HepG2 (cell line): ENCODE measurements around the gene AP3D1. TPM values are rescaled to one million over a fixed set of nuclear protein-coding genes. Genes with fewer than 3 reads are reported as not detected.
A peak's percentile ranks its signal among the peaks of the same experiment; 100 is the strongest.

ENCODE experiments used
- BCL6 ChIP-seq: IDR thresholded peaks from 2 replicates; pipeline ENCODE4 v1.6.1; 2016; ENCODE audit warnings: missing genetic modification reagents, missing compliant biosample characterization
- CEBPB ChIP-seq: IDR thresholded peaks from 2 replicates; pipeline ENCODE4 v1.6.1; 2011; ENCODE audit warnings: low read depth, low read length, improper control_type of control experiment, borderline replicate concordance
- HDAC2 ChIP-seq: sonication (generic); formaldehyde crosslinking; IDR thresholded peaks from 2 replicates; pipeline ENCODE4 v1.4.0; 2020; ENCODE audit warnings: missing genetic modification reagents
- HOXA9 ChIP-seq: sonication (generic); formaldehyde crosslinking; IDR thresholded peaks from 2 replicates; pipeline ENCODE4 v1.8.1; 2022; ENCODE audit warnings: missing genetic modification reagents, mild to moderate bottlenecking, moderate library complexity, borderline replicate concordance
- IRF2 ChIP-seq: IDR thresholded peaks from 2 replicates; pipeline ENCODE4 v1.6.1; 2018; ENCODE audit warnings: missing genetic modification reagents, missing compliant biosample characterization
- KLF16 ChIP-seq, 2 experiments: sonication (generic) in 1 of 2; formaldehyde crosslinking in 1 of 2; IDR thresholded peaks; 2 replicates each; pipeline versions ENCODE4 v1.6.1 to v1.8.0; 2016 to 2023; ENCODE audit warnings: missing genetic modification reagents in 2 of 2, missing compliant biosample characterization in 1 of 2
- MXI1 ChIP-seq: IDR thresholded peaks from 3 replicates; pipeline ENCODE4 v1.6.1; 2012; ENCODE audit warnings: low read depth, low read length, inconsistent platforms, borderline replicate concordance
- NFYB ChIP-seq: sonication (generic); formaldehyde crosslinking; IDR thresholded peaks from 2 replicates; pipeline ENCODE4 v1.4.0; 2020; ENCODE audit warnings: missing genetic modification reagents
- ONECUT2 ChIP-seq: sonication (generic); formaldehyde crosslinking; IDR thresholded peaks from 2 replicates; pipeline ENCODE4 v1.4.0; 2020; ENCODE audit warnings: missing genetic modification reagents
- PHF5A ChIP-seq: IDR thresholded peaks from one replicate; pipeline ENCODE4 v1.6.1; 2018; ENCODE audit warnings: low read depth, missing genetic modification reagents; ENCODE audit not compliant: unreplicated experiment
- RBAK ChIP-seq: sonication (generic); formaldehyde crosslinking; IDR thresholded peaks from 2 replicates; pipeline ENCODE4 v1.5.1; 2020; ENCODE audit warnings: mild to moderate bottlenecking, missing genetic modification reagents
- RXRB ChIP-seq: IDR thresholded peaks from 2 replicates; pipeline ENCODE4 v1.6.1; 2016; ENCODE audit warnings: borderline replicate concordance, missing genetic modification reagents, missing compliant biosample characterization
- SIX1 ChIP-seq: sonication (generic); formaldehyde crosslinking; IDR thresholded peaks from 2 replicates; pipeline ENCODE4 v1.4.0; 2020; ENCODE audit warnings: missing genetic modification reagents, borderline replicate concordance
- SNAPC2 ChIP-seq: sonication (generic); formaldehyde crosslinking; IDR thresholded peaks from 2 replicates; pipeline ENCODE4 v1.8.1; 2022; ENCODE audit warnings: mild to moderate bottlenecking, missing genetic modification reagents
- ZNF124 ChIP-seq: sonication (generic); formaldehyde crosslinking; IDR thresholded peaks from 2 replicates; pipeline ENCODE4 v1.4.0; 2020; ENCODE audit warnings: missing genetic modification reagents
- ZNF501 ChIP-seq: sonication (generic); formaldehyde crosslinking; IDR thresholded peaks from 2 replicates; pipeline ENCODE4 v1.5.1; 2020; ENCODE audit warnings: mild to moderate bottlenecking, moderate library complexity, missing genetic modification reagents
- ZNF563 ChIP-seq: sonication (generic); formaldehyde crosslinking; IDR thresholded peaks from 2 replicates; pipeline ENCODE4 v1.8.0; 2022; ENCODE audit warnings: mild to moderate bottlenecking, moderate library complexity, missing genetic modification reagents
- ZNF660 ChIP-seq: sonication (generic); formaldehyde crosslinking; IDR thresholded peaks from 2 replicates; pipeline ENCODE4 v1.5.1; 2020; ENCODE audit warnings: mild to moderate bottlenecking, low read depth, missing genetic modification reagents, borderline replicate concordance
- polyA plus RNA-seq, 8 experiments: library from polyadenylated mRNA; depleted of rRNA in 3 of 8; stranded (reverse) in 7 of 8; unstranded in 1 of 8; fragments of >200 nt; fragmentation: Illumina TruSeq in 4 of 8; extraction: Trizol in 4 of 8; gene quantifications; 2 replicates each; pipeline versions ENCODE4 v1.2.1 to v1.2.3, GENCODE V29; 2011 to 2016; ENCODE audit warnings: low read depth in 4 of 8, missing spikeins in 1 of 8, mixed read lengths in 1 of 8; ENCODE audit not compliant: insufficient read depth in 1 of 8
- total RNA-seq, 5 experiments: library from RNA; depleted of rRNA; stranded (reverse); fragments of >200 nt; fragmentation: Illumina TruSeq; extraction: Trizol; gene quantifications; 2 replicates each; pipeline ENCODE4 v1.2.3, GENCODE V29; 2016; ENCODE audit warnings: low read depth in 1 of 5
- TF ChIP-seq, protein P1 (sequence below): IDR thresholded peaks from 2 replicates; pipeline ENCODE4 v1.4.0; 2020; ENCODE audit warnings: mild to moderate bottlenecking, missing genetic modification reagents
- TF ChIP-seq, protein P2 (sequence below): sonication (generic); formaldehyde crosslinking; IDR thresholded peaks from 2 replicates; pipeline ENCODE4 v1.5.1; 2020; ENCODE audit warnings: mild to moderate bottlenecking, missing genetic modification reagents, moderate library complexity
- TF ChIP-seq, protein P3 (sequence below): sonication (generic); formaldehyde crosslinking; IDR thresholded peaks from 2 replicates; pipeline ENCODE4 v1.8.1; 2023; ENCODE audit warnings: mild to moderate bottlenecking, moderate library complexity, missing genetic modification reagents

AP3D1 gene
- total and polyA plus RNA-seq, 2 of the 13 experiments (the other 11 are each of a cell fraction or from before 2014, with no cell fraction given), result 68.0 to 82.6 TPM

DNA sequence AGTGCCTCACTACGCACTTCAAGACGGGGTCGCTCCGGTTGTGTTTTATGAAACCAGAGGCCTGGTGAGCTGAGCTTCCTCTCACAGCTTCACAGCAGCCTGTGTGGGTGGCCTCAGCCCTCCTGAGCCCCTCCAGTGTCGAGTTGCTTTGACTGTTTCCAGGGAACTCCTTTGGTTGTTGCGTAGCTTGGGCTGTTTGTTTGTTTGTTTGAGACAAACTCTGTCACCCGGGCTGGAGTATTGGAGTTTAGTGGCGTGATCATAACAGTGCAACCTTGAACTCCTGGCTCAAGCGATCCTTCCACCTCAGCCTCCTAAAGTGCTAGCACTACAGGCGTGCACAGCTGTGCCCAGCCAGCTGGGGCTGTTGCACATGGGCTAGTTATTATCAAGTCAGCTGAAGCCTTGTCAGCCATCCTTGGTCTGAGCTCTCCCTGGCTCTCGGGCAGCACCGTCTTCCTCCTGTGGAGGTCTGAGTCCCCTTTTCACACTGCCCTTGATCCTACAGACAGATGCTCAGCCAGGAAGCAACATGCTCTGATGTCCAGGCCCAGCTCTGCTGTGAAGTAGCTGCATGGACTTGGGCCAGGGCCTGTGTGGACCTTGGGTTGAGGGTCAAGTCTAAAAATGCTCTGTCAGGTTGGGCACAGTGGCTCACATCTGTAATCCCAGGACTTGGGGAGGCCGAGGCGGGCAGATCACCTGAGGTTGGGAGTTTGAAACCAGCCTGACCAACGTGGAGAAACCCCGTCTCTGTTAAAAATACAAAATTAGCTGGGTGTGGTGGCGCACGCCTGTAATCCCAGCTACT lies 22.6 kb upstream of the AP3D1 start (continued):
- TF ChIP-seq, protein P1, sequence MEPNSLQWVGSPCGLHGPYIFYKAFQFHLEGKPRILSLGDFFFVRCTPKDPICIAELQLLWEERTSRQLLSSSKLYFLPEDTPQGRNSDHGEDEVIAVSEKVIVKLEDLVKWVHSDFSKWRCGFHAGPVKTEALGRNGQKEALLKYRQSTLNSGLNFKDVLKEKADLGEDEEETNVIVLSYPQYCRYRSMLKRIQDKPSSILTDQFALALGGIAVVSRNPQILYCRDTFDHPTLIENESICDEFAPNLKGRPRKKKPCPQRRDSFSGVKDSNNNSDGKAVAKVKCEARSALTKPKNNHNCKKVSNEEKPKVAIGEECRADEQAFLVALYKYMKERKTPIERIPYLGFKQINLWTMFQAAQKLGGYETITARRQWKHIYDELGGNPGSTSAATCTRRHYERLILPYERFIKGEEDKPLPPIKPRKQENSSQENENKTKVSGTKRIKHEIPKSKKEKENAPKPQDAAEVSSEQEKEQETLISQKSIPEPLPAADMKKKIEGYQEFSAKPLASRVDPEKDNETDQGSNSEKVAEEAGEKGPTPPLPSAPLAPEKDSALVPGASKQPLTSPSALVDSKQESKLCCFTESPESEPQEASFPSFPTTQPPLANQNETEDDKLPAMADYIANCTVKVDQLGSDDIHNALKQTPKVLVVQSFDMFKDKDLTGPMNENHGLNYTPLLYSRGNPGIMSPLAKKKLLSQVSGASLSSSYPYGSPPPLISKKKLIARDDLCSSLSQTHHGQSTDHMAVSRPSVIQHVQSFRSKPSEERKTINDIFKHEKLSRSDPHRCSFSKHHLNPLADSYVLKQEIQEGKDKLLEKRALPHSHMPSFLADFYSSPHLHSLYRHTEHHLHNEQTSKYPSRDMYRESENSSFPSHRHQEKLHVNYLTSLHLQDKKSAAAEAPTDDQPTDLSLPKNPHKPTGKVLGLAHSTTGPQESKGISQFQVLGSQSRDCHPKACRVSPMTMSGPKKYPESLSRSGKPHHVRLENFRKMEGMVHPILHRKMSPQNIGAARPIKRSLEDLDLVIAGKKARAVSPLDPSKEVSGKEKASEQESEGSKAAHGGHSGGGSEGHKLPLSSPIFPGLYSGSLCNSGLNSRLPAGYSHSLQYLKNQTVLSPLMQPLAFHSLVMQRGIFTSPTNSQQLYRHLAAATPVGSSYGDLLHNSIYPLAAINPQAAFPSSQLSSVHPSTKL (CRISPR knock-in tag), result peak; percentile 43; the same call in 1 of the 2 replicates
- TF ChIP-seq BCL6 (CRISPR knock-in tag) (peak; percentile 32; the same call in 1 of the 2 replicates), NFYB (CRISPR knock-in tag) (0 out of 2 replicates have a peak, but pooled peaks have one; percentile 8), ONECUT2 (CRISPR knock-in tag) (no peak), HOXA9 (CRISPR knock-in tag) (no peak), ZNF563 (CRISPR knock-in tag) (peak; percentile 39; the same call in 1 of the 2 replicates), PHF5A (CRISPR knock-in tag) (peak; percentile 25), RXRB (peak; percentile 54; the same call in 1 of the 2 replicates), SIX1 (CRISPR knock-in tag) (no peak), HDAC2 (0 out of 2 replicates have a peak, but pooled peaks have one; percentile 13), KLF16 (CRISPR knock-in tag; IDR thresholded peaks at IDR 0.05) (no peak), RBAK (CRISPR knock-in tag) (no peak; the same call in 1 of the 2 replicates), MXI1 (peak; percentile 82; the same call in 1 of the 3 replicates), ZNF501 (CRISPR knock-in tag) (peak; percentile 46; the same call in 1 of the 2 replicates), CEBPB (no peak), IRF2 (CRISPR knock-in tag) (peak; percentile 31; the same call in 1 of the 2 replicates), SNAPC2 (CRISPR knock-in tag) (no peak), ZNF660 (CRISPR knock-in tag) (no peak), ZNF124 (peak; percentile 38; the same call in 1 of the 2 replicates)
- TF ChIP-seq, protein P2, sequence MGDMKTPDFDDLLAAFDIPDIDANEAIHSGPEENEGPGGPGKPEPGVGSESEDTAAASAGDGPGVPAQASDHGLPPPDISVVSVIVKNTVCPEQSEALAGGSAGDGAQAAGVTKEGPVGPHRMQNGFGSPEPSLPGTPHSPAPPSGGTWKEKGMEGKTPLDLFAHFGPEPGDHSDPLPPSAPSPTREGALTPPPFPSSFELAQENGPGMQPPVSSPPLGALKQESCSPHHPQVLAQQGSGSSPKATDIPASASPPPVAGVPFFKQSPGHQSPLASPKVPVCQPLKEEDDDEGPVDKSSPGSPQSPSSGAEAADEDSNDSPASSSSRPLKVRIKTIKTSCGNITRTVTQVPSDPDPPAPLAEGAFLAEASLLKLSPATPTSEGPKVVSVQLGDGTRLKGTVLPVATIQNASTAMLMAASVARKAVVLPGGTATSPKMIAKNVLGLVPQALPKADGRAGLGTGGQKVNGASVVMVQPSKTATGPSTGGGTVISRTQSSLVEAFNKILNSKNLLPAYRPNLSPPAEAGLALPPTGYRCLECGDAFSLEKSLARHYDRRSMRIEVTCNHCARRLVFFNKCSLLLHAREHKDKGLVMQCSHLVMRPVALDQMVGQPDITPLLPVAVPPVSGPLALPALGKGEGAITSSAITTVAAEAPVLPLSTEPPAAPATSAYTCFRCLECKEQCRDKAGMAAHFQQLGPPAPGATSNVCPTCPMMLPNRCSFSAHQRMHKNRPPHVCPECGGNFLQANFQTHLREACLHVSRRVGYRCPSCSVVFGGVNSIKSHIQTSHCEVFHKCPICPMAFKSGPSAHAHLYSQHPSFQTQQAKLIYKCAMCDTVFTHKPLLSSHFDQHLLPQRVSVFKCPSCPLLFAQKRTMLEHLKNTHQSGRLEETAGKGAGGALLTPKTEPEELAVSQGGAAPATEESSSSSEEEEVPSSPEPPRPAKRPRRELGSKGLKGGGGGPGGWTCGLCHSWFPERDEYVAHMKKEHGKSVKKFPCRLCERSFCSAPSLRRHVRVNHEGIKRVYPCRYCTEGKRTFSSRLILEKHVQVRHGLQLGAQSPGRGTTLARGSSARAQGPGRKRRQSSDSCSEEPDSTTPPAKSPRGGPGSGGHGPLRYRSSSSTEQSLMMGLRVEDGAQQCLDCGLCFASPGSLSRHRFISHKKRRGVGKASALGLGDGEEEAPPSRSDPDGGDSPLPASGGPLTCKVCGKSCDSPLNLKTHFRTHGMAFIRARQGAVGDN (CRISPR knock-in tag), result peak; percentile 63
- TF ChIP-seq, protein P3, sequence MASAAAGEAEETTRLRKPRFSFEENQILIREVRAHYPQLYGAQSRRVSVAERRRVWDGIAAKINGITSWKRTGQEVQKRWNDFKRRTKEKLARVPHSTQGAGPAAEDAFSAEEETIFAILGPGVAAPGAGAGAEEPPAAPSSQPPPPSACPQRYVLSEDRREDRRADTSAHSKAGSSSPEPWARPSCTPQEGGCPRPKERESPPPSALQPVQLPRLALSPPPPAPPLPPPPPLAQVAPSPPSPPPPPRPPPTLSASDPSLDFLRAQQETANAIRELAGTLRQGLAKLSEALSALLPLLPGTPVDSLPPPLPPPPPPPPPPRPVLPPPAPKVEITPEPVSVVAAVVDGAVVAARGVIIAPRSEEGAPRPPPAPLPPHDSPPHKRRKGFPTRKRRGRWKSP (CRISPR knock-in tag), result no peak
